HepG2 (cell line): ENCODE data around the gene CREG1. TPM values are rescaled to one million over a fixed set of nuclear protein-coding genes. Genes with fewer than 3 reads are reported as not detected.

Source experiments
- ATAC-seq: fragments of 200-7000 bp; cut with Tn5 transposase; 3 replicates; pipeline ENCODE4 v1.9.1; 2020; ENCODE audit warnings: mild to moderate bottlenecking, moderate library complexity
- BruUV-seq: library from RNA; stranded (reverse); fragments of 400-500 nt; replicated peaks from 2 replicates; lab custom pipeline; 2021; lab: Mats Ljungman, UMichigan
- CTCF ChIA-PET: fragments of 300-600 bp; formaldehyde crosslinking; extraction: SDS; loops from one replicate; lab custom pipeline; 2021; ENCODE audit warnings: low total read pairs, inconsistent platforms, low intra/inter-chr PET ratio; lab: Yijun Ruan, JAX
- POLR2A ChIA-PET: fragments of 350-600 bp; sonication (Branson Sonifier 250); formaldehyde crosslinking; loops from one replicate; lab custom pipeline; 2020; ENCODE audit warnings: antibody characterized with exemption, inconsistent platforms; lab: Yijun Ruan, JAX
- DNase-seq: peaks from one replicate; pipeline ENCODE4 v3.0.0-alpha.2; 2015; ENCODE audit warnings: low spot score
- FAIRE-seq: peaks from 3 replicates; lab custom pipeline; 2011; peaks lifted over from hg19 to GRCh38; lab: Jason Lieb, UNC
- H2AFZ ChIP-seq: one replicate; pipeline ENCODE4 v1.6.1; 2011; ENCODE audit warnings: low read length, inconsistent platforms
- H3K27ac ChIP-seq: fragments of 300-600 bp; 3 replicates; pipeline ENCODE4 v1.8.0; 2011; ENCODE audit warnings: mixed run types, mild to moderate bottlenecking, mixed read lengths, low read length, inconsistent platforms; ENCODE audit not compliant: insufficient read depth; ENCODE audit errors: extremely low read length
- H3K27me3 ChIP-seq, 2 experiments: fragments of 200-600 bp in 1 of 2; 2 replicates in 1 of 2; 3 replicates in 1 of 2; pipeline versions ENCODE4 v1.6.0 to v1.8.0; 2011; ENCODE audit warnings: low read length in 2 of 2, mild to moderate bottlenecking in 2 of 2, moderate library complexity in 2 of 2, inconsistent platforms in 1 of 2; ENCODE audit not compliant: insufficient read depth in 2 of 2, control insufficient read depth in 1 of 2
- H3K36me3 ChIP-seq, 2 experiments: fragments of 200-600 bp in 1 of 2; replicated peaks in 1 of 2; 2 replicates in 1 of 2; 3 replicates in 1 of 2; pipeline versions ENCODE4 v1.5.1 to v1.8.0; 2011; ENCODE audit warnings: low read length in 2 of 2, inconsistent platforms in 1 of 2; ENCODE audit not compliant: insufficient read depth in 2 of 2, control insufficient read depth in 1 of 2
- H3K4me1 ChIP-seq: 2 replicates; pipeline ENCODE4 v1.5.1; 2012; ENCODE audit warnings: low read length, inconsistent platforms; ENCODE audit not compliant: insufficient read depth
- H3K4me2 ChIP-seq: 2 replicates; pipeline ENCODE4 v1.6.0; 2011; ENCODE audit warnings: low read depth, low read length, inconsistent platforms
- H3K4me3 ChIP-seq, 3 experiments: fragments of 200-600 bp in 1 of 3; sonication (generic), shearing (Covaris generic) in 1 of 3; replicated peaks in 1 of 3; 2 replicates each; pipeline ENCODE4 v1.5.1; 2011 to 2016; ENCODE audit warnings: low read length in 3 of 3, inconsistent platforms in 2 of 3, low read depth in 2 of 3, mild to moderate bottlenecking in 2 of 3, control low read depth in 1 of 3, mixed read lengths in 1 of 3; ENCODE audit not compliant: insufficient read depth in 1 of 3
- H3K79me2 ChIP-seq: one replicate; pipeline ENCODE4 v1.6.1; 2011; ENCODE audit warnings: low read length, inconsistent platforms; ENCODE audit not compliant: insufficient read depth
- H3K9ac ChIP-seq: 2 replicates; pipeline ENCODE4 v1.6.0; 2011; ENCODE audit warnings: mild to moderate bottlenecking, low read depth, low read length, inconsistent platforms; ENCODE audit not compliant: insufficient read depth
- H3K9me3 ChIP-seq: 2 replicates; pipeline ENCODE4 v1.5.1; 2012; ENCODE audit warnings: mild to moderate bottlenecking, low read length
- H4K20me1 ChIP-seq: 2 replicates; pipeline ENCODE4 v1.6.0; 2011; ENCODE audit warnings: inconsistent platforms, mild to moderate bottlenecking, low read length, moderate library complexity; ENCODE audit not compliant: insufficient read depth
- CENPX ChIP-seq: sonication (generic); formaldehyde crosslinking; IDR thresholded peaks from 2 replicates; pipeline ENCODE4 v1.9.0; 2021; ENCODE audit warnings: mild to moderate bottlenecking, missing genetic modification reagents, moderate library complexity
- CREM ChIP-seq, 2 experiments: sonication (generic) in 1 of 2; formaldehyde crosslinking in 1 of 2; IDR thresholded peaks; 2 replicates each; pipeline versions ENCODE4 v1.4.0 to v1.6.1; 2016 to 2020; ENCODE audit warnings: antibody characterized with exemption in 1 of 2, mild to moderate bottlenecking in 1 of 2, missing genetic modification reagents in 1 of 2
- EP300 ChIP-seq, 3 experiments: sonication (generic) in 1 of 3; formaldehyde crosslinking in 1 of 3; IDR thresholded peaks; 2 replicates each; pipeline versions ENCODE4 v1.5.1 to v1.6.1; 2011 to 2020; ENCODE audit warnings: low read depth in 2 of 3, low read length in 2 of 3, borderline replicate concordance in 1 of 3, improper control_type of control experiment in 1 of 3, mild to moderate bottlenecking in 1 of 3, missing genetic modification reagents in 1 of 3, moderate library complexity in 1 of 3
- GPN1 ChIP-seq: sonication (generic); formaldehyde crosslinking; IDR thresholded peaks from 2 replicates; pipeline ENCODE4 v1.5.1; 2020; ENCODE audit warnings: missing genetic modification reagents, borderline replicate concordance
- HNRNPK ChIP-seq: fragments of 200-400 bp; formaldehyde crosslinking; IDR thresholded peaks from 2 replicates; pipeline ENCODE4 v1.6.1; 2018; ENCODE audit warnings: low read length, low read depth, moderate library complexity, mild to moderate bottlenecking; ENCODE audit not compliant: poor library complexity, severe bottlenecking
- MIER3 ChIP-seq: IDR thresholded peaks from 2 replicates; pipeline ENCODE4 v1.6.1; 2016; ENCODE audit warnings: missing compliant biosample characterization, borderline replicate concordance
- NCOA5 ChIP-seq: sonication (generic); formaldehyde crosslinking; IDR thresholded peaks from 2 replicates; pipeline ENCODE4 v1.4.0; 2020; ENCODE audit warnings: missing genetic modification reagents
- TEAD3 ChIP-seq: optimal IDR thresholded peaks from 2 replicates; pipeline ENCODE3; 2016; ENCODE audit warnings: borderline replicate concordance
- ZBTB26 ChIP-seq: IDR thresholded peaks from 2 replicates; pipeline ENCODE4 v1.6.1; 2016; ENCODE audit warnings: missing compliant biosample characterization, missing genetic modification reagents, borderline replicate concordance
- ZNF30 ChIP-seq: sonication (generic); formaldehyde crosslinking; IDR thresholded peaks from 2 replicates; pipeline ENCODE4 v1.5.0; 2020; ENCODE audit warnings: mild to moderate bottlenecking, missing genetic modification reagents
- ZNF34 ChIP-seq: sonication (generic); formaldehyde crosslinking; IDR thresholded peaks from 2 replicates; pipeline ENCODE4 v1.4.0; 2020; ENCODE audit warnings: mild to moderate bottlenecking, missing genetic modification reagents, borderline replicate concordance
- ZNF563 ChIP-seq: sonication (generic); formaldehyde crosslinking; IDR thresholded peaks from 2 replicates; pipeline ENCODE4 v1.8.0; 2022; ENCODE audit warnings: mild to moderate bottlenecking, moderate library complexity, missing genetic modification reagents
- ZNF75D ChIP-seq: sonication (generic); formaldehyde crosslinking; IDR thresholded peaks from 2 replicates; pipeline ENCODE4 v1.8.1; 2023; ENCODE audit warnings: missing genetic modification reagents, mild to moderate bottlenecking, borderline replicate concordance
- ZSCAN22 ChIP-seq: sonication (generic); formaldehyde crosslinking; IDR thresholded peaks from 2 replicates; pipeline ENCODE4 v1.4.0; 2020; ENCODE audit warnings: mild to moderate bottlenecking, missing genetic modification reagents
- ZSCAN25 ChIP-seq: sonication (generic); formaldehyde crosslinking; IDR thresholded peaks from 2 replicates; pipeline ENCODE4 v1.8.0; 2022; ENCODE audit warnings: mild to moderate bottlenecking, missing genetic modification reagents
- WGBS: methylation state at CpG from one replicate; pipeline ENCODE4 v1.1.6; 2017; ENCODE audit warnings: low lambda C conversion rate; 5-methylcytosine and 5-hydroxymethylcytosine counted together
- in situ Hi-C: cut with HindIII; loops from 2 replicates; pipeline ENCODE4 v1.10.0; 2017; ENCODE audit warnings: low pct_unique_long_range_greater_than_20kb; ENCODE audit not compliant: extremely low pct_ligation_motif_present
- intact Hi-C: fragments of 100-400 bp; cut with micrococcal nuclease; formaldehyde crosslinking; loops from one replicate; pipeline ENCODE4 v1.10.0; 2022; ENCODE audit not compliant: unreplicated experiment
- polyA plus RNA-seq, 8 experiments: library from polyadenylated mRNA; depleted of rRNA in 3 of 8; stranded (reverse) in 7 of 8; unstranded in 1 of 8; fragments of >200 nt; fragmentation: Illumina TruSeq in 4 of 8; extraction: Trizol in 4 of 8; gene quantifications; 2 replicates each; pipeline versions ENCODE4 v1.2.1 to v1.2.3, GENCODE V29; 2011 to 2016; ENCODE audit warnings: low read depth in 4 of 8, missing spikeins in 1 of 8, mixed read lengths in 1 of 8; ENCODE audit not compliant: insufficient read depth in 1 of 8
- total RNA-seq, 5 experiments: library from RNA; depleted of rRNA; stranded (reverse); fragments of >200 nt; fragmentation: Illumina TruSeq; extraction: Trizol; gene quantifications; 2 replicates each; pipeline ENCODE4 v1.2.3, GENCODE V29; 2016; ENCODE audit warnings: low read depth in 1 of 5
- TF ChIP-seq, protein P1 (sequence below): IDR thresholded peaks from 2 replicates; pipeline ENCODE4 v1.6.1; 2012; ENCODE audit warnings: low read length, improper control_type of control experiment
- TF ChIP-seq, protein P2 (sequence below), 2 experiments: fragments of 450-650 bp in 1 of 2; sonication (generic) in 1 of 2; formaldehyde crosslinking; IDR thresholded peaks; 2 replicates each; pipeline versions ENCODE4 v1.5.0 to v1.8.0; 2020 to 2022; ENCODE audit warnings: mild to moderate bottlenecking in 1 of 2, missing genetic modification reagents in 1 of 2

CREG1 gene
- total and polyA plus RNA-seq, 2 of the 13 experiments (the other 11 are each of a cell fraction or from before 2014, with no cell fraction given): 31.3 to 33.5 TPM

DNA sequence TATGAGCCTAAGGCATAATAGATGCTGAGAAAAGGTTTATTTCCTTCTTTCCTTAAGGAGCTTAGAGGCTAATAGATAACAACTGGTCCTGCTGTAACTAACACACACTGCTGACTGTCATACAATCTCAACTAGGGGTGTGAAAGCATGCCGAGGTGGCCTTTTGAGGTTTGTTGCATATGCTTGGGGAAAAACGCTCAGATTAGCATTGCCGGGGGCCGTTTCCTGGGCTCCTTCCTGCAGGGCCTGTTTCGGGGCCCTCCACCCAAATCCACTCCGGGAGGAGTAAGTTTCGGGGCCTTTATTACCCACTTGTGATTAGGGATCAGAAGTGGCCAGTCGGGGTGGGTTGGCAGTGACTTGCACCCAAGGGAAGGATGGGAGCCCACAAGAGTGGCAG, 49.3 kb upstream of the CREG1 start:
- in situ Hi-C loops (loop anchor here (5.0 kb wide), 1 partner anchor 84 kb away; no protein-coding TSS in a partner anchor), intact Hi-C loops (no loop called here)
- H3K79me2 ChIP-seq: no peaks in the 10 kb centered on the region
- ChIA-PET CTCF (no interaction called here), POLR2A (no interaction called here)
- FAIRE-seq (no peak), DNase-seq (no peak), ATAC-seq (no peak)
- 30% methylated on average over 4 of the region's 8 CpGs for WGBS
- no peak overlapping the region for H2AFZ ChIP-seq
- no peaks in the 10 kb centered on the region for H3K9me3 ChIP-seq
- peaks cover 19% of the 10 kb centered on the region for H3K4me1 ChIP-seq
- no peaks in the 10 kb centered on the region for H4K20me1 ChIP-seq
- TF ChIP-seq MIER3 (CRISPR knock-in tag) (no peak), ZSCAN25 (CRISPR knock-in tag) (no peak), NCOA5 (CRISPR knock-in tag) (no peak), CENPX (CRISPR knock-in tag) (no peak), TEAD3 (no peak), CREM (IDR thresholded peaks at IDR 0.05) (no peak), CREM (CRISPR knock-in tag; IDR thresholded peaks at IDR 0.05) (no peak), ZNF30 (no peak), HNRNPK (no peak), EP300 (IDR thresholded peaks at IDR 0.05; ENCODE audit: low read depth in 2 of 2, low read length in 2 of 2) (no peak), EP300 (CRISPR knock-in tag; IDR thresholded peaks at IDR 0.05; ENCODE audit: borderline replicate concordance) (no peak), ZBTB26 (CRISPR knock-in tag) (no peak), ZNF563 (CRISPR knock-in tag) (no peak), ZNF75D (CRISPR knock-in tag) (no peak), GPN1 (CRISPR knock-in tag) (no peak), ZSCAN22 (CRISPR knock-in tag) (no peak), ZNF34 (CRISPR knock-in tag) (no peak)
- TF ChIP-seq, protein P1, sequence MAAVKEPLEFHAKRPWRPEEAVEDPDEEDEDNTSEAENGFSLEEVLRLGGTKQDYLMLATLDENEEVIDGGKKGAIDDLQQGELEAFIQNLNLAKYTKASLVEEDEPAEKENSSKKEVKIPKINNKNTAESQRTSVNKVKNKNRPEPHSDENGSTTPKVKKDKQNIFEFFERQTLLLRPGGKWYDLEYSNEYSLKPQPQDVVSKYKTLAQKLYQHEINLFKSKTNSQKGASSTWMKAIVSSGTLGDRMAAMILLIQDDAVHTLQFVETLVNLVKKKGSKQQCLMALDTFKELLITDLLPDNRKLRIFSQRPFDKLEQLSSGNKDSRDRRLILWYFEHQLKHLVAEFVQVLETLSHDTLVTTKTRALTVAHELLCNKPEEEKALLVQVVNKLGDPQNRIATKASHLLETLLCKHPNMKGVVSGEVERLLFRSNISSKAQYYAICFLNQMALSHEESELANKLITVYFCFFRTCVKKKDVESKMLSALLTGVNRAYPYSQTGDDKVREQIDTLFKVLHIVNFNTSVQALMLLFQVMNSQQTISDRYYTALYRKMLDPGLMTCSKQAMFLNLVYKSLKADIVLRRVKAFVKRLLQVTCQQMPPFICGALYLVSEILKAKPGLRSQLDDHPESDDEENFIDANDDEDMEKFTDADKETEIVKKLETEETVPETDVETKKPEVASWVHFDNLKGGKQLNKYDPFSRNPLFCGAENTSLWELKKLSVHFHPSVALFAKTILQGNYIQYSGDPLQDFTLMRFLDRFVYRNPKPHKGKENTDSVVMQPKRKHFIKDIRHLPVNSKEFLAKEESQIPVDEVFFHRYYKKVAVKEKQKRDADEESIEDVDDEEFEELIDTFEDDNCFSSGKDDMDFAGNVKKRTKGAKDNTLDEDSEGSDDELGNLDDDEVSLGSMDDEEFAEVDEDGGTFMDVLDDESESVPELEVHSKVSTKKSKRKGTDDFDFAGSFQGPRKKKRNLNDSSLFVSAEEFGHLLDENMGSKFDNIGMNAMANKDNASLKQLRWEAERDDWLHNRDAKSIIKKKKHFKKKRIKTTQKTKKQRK: no peak
- TF ChIP-seq, protein P2, sequence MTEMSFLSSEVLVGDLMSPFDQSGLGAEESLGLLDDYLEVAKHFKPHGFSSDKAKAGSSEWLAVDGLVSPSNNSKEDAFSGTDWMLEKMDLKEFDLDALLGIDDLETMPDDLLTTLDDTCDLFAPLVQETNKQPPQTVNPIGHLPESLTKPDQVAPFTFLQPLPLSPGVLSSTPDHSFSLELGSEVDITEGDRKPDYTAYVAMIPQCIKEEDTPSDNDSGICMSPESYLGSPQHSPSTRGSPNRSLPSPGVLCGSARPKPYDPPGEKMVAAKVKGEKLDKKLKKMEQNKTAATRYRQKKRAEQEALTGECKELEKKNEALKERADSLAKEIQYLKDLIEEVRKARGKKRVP (CRISPR knock-in tag; IDR thresholded peaks at IDR 0.05): no peak
- H3K4me3 ChIP-seq: no peak overlapping the region
- no peak overlapping the region for H3K27ac ChIP-seq
- BruUV-seq: no TSS peak
- H3K27me3 ChIP-seq: peaks cover 0 to 16% of the 10 kb centered on the region in 2 experiments; a peak in 2 of 5 replicates
- H3K36me3 ChIP-seq: no peaks in the 10 kb centered on the region
- no peak overlapping the region for H3K4me2 ChIP-seq
- no peak overlapping the region for H3K9ac ChIP-seq
